Muscle of leg (tissue), 16 donors: ENCODE data around the gene COMMD4. TPM values are rescaled to one million over a fixed set of nuclear protein-coding genes. Genes with fewer than 3 reads are reported as not detected.
"Not testable (repeated sequence)": the region's sequence is repeated elsewhere in the genome, so short reads cannot be mapped to it uniquely, and the experiment has no call there.

ENCODE experiments used
- DNase-seq: peaks from one replicate; pipeline ENCODE4 v3.0.0; 2013
- H3K27ac ChIP-seq: one replicate; pipeline ENCODE4 v1.5.1; 2013; ENCODE audit warnings: mild to moderate bottlenecking, low read length, control low read depth
- H3K27me3 ChIP-seq: one replicate; pipeline ENCODE4 v1.6.1; 2013; ENCODE audit warnings: low read length; ENCODE audit not compliant: control insufficient read depth, insufficient read depth
- H3K36me3 ChIP-seq: one replicate; pipeline ENCODE4 v1.6.1; 2013; ENCODE audit warnings: low read length; ENCODE audit not compliant: control insufficient read depth, insufficient read depth
- H3K4me1 ChIP-seq: one replicate; pipeline ENCODE4 v1.6.1; 2013; ENCODE audit warnings: low read length; ENCODE audit not compliant: control insufficient read depth, insufficient read depth
- H3K4me3 ChIP-seq: one replicate; pipeline ENCODE4 v1.5.1; 2013; ENCODE audit warnings: low read length, control low read depth
- H3K9me3 ChIP-seq: replicated peaks from 2 replicates; pipeline ENCODE4 v1.6.1; 2013; ENCODE audit warnings: low read depth, low read length; ENCODE audit not compliant: control insufficient read depth
- WGBS: methylation state at CpG from one replicate; pipeline ENCODE4 v1.1.5; 2013; ENCODE audit warnings: missing lambda C conversion rate; ENCODE audit not compliant: insufficient coverage; 5-methylcytosine and 5-hydroxymethylcytosine counted together
- long read RNA-seq, 11 donors: transcript quantifications; one replicate each; lab custom pipeline, GENCODE V29; 2026
- polyA plus RNA-seq, 8 donors: library from polyadenylated mRNA; unstranded; fragments of 120-200 nt; gene quantifications; one replicate each; pipeline versions ENCODE4 v1.2.1 to v1.2.3, GENCODE V29; 2013; ENCODE audit warnings: inconsistent platforms in 1 of 8, low replicate concordance in 1 of 8; ENCODE audit not compliant: insufficient read length in 8 of 8, insufficient read depth in 1 of 8
- total RNA-seq: library from RNA; stranded (reverse); fragments of 120-200 nt; gene quantifications from one replicate; pipeline ENCODE4 v1.2.4, GENCODE V29; 2013

The COMMD4 gene
- total RNA-seq, result 45.7 TPM
- polyA plus RNA-seq, result 10 to 100 TPM; 43.4 to 57.4 (median 52.7) TPM
- long read RNA-seq, donor 1, full-length matches to known transcripts, result 5 of 5 reads
- long read RNA-seq, donor 1, partial matches to known transcripts, result 0 of 5 reads
- long read RNA-seq, donor 1, other reads (novel, unspliced or antisense), result 0 of 5 reads
- long read RNA-seq, donor 2, full-length matches to known transcripts, result 1 of 1 reads
- long read RNA-seq, donor 2, partial matches to known transcripts, result 0 of 1 reads
- long read RNA-seq, donor 2, other reads (novel, unspliced or antisense), result 0 of 1 reads
- long read RNA-seq, donor 3, full-length matches to known transcripts, result 16 of 23 reads
- long read RNA-seq, donor 3, partial matches to known transcripts, result 7 of 23 reads
- long read RNA-seq, donor 3, other reads (novel, unspliced or antisense), result 0 of 23 reads
- long read RNA-seq, donor 4, full-length matches to known transcripts, result 9 of 9 reads
- long read RNA-seq, donor 4, partial matches to known transcripts, result 0 of 9 reads
- long read RNA-seq, donor 4, other reads (novel, unspliced or antisense), result 0 of 9 reads
- long read RNA-seq, donor 5, full-length matches to known transcripts, result 27 of 44 reads
- long read RNA-seq, donor 5, partial matches to known transcripts, result 17 of 44 reads
- long read RNA-seq, donor 5, other reads (novel, unspliced or antisense), result 0 of 44 reads
- long read RNA-seq, donor 6, full-length matches to known transcripts, result 32 of 37 reads
- long read RNA-seq, donor 6, partial matches to known transcripts, result 5 of 37 reads
- long read RNA-seq, donor 6, other reads (novel, unspliced or antisense), result 0 of 37 reads
- long read RNA-seq, donor 7, full-length matches to known transcripts, result 20 of 20 reads
- long read RNA-seq, donor 7, partial matches to known transcripts, result 0 of 20 reads
- long read RNA-seq, donor 7, other reads (novel, unspliced or antisense), result 0 of 20 reads
- long read RNA-seq, donor 8, full-length matches to known transcripts, result 11 of 11 reads
- long read RNA-seq, donor 8, partial matches to known transcripts, result 0 of 11 reads
- long read RNA-seq, donor 8, other reads (novel, unspliced or antisense), result 0 of 11 reads
- long read RNA-seq, donor 9, full-length matches to known transcripts, result 12 of 17 reads
- long read RNA-seq, donor 9, partial matches to known transcripts, result 5 of 17 reads
- long read RNA-seq, donor 9, other reads (novel, unspliced or antisense), result 0 of 17 reads
- long read RNA-seq, donor 10, full-length matches to known transcripts, result 19 of 25 reads
- long read RNA-seq, donor 10, partial matches to known transcripts, result 6 of 25 reads
- long read RNA-seq, donor 10, other reads (novel, unspliced or antisense), result 0 of 25 reads
- long read RNA-seq, donor 11, full-length matches to known transcripts, result 12 of 12 reads
- long read RNA-seq, donor 11, partial matches to known transcripts, result 0 of 12 reads
- long read RNA-seq, donor 11, other reads (novel, unspliced or antisense), result 0 of 12 reads

- H3K4me1 ChIP-seq, result peaks cover 8% of the 10 kb centered on the region
- DNase-seq, result peak; percentile 98
- no peaks in the 10 kb centered on the region for H3K9me3 ChIP-seq
- H3K27ac ChIP-seq, result no peak within 1 kb of the TSS
- WGBS, result 0% methylated on average over 35 of the region's 42 CpGs
- no peaks in the 10 kb centered on the region for H3K27me3 ChIP-seq
- H3K36me3 ChIP-seq, result peaks cover 14% of the 10 kb centered on the region
- peak within 1 kb of the TSS; percentile 84 for H3K4me3 ChIP-seq
Observed at GRCh38 chr15:75335705-75336355, at the start of gene COMMD4. TSS of gene COMMD4 (plus strand) at chr15:75336063. CDS start at chr15:75336090, 27 bp downstream.

DNA sequence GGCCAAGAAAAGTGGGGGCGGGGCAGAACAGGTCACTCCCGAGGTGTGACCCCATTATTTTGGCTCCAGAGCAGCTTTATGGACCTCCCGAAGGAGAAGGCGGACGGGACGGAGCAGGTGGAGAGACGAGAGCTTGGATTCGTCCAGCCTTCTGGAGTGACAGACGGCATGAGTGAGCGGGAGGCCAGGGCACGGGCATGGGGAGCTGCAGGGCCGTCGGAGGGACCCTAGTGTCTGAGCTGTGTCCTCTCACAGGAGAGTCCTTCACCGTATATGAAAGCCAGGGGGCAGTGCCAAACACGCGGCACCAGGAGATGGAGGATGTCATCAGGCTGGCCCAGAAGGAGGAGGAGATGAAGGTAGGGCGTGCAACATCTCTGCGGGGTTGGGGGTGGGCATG is 42.2 kb upstream of the COMMD4 start:
- DNase-seq, result not testable (repeated sequence)
- no CpG with 5 or more reads among the region's 18 CpGs for WGBS

GRCh38 chr15:75298541-75299310 is 37.1 kb upstream of the COMMD4 start:
- H3K27me3 ChIP-seq, DNase-seq, H3K9me3 ChIP-seq, H3K4me3 ChIP-seq, H3K36me3 ChIP-seq, H3K4me1 ChIP-seq, H3K27ac ChIP-seq: not testable (repeated sequence)
- WGBS, result no CpG with 5 or more reads among the region's 13 CpGs

More for the DNA sequence above, 42.2 kb upstream of the COMMD4 start:
- H3K9me3 ChIP-seq, H3K4me1 ChIP-seq, H3K4me3 ChIP-seq, H3K27me3 ChIP-seq, H3K36me3 ChIP-seq, H3K27ac ChIP-seq: not testable (repeated sequence)

DNA sequence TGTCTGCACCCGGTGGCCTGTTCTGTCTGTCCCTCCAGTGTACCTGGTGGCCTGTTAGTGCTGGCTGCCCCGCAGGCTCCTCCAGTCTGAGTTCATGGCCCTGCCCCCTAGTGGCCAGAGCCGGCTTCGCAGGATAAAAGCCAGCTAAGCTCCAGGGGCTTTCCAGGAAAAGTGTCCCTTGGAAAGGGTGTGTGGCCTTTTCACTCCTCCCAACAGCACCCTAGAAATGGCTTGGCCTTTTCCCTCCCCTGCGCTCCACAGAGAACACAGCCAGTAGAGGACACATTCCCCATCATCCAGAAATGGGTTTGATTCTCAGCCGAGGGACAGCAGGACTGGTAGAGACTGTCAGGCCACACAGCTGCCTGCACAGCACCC is 36.6 kb upstream of the COMMD4 start:
- not testable (repeated sequence) for DNase-seq, H3K4me3 ChIP-seq, H3K9me3 ChIP-seq, H3K27me3 ChIP-seq, H3K27ac ChIP-seq, H3K4me1 ChIP-seq, H3K36me3 ChIP-seq
- 0% methylated on average over 1 of the region's 6 CpGs for WGBS

GRCh38 chr15:75300026-75300425 is 35.8 kb upstream of the COMMD4 start:
- not testable (repeated sequence) for H3K4me1 ChIP-seq, H3K27me3 ChIP-seq, H3K9me3 ChIP-seq, H3K36me3 ChIP-seq, DNase-seq, H3K27ac ChIP-seq, H3K4me3 ChIP-seq
- WGBS, result 58% methylated on average over 5 of the region's 6 CpGs

- Histone ChIP-seq H3K4me3 (no peak overlapping the region), H3K9me3 (no peaks in the 10 kb centered on the region), H3K36me3 (no peaks in the 10 kb centered on the region), H3K27me3 (peaks cover 5% of the 10 kb centered on the region), H3K27ac (no peak overlapping the region), H3K4me1 (no peaks in the 10 kb centered on the region)
- WGBS, result 86% methylated on average over 9 of the region's 9 CpGs
- no peak for DNase-seq
Observed at GRCh38 chr15:75302318-75302717, 33.5 kb upstream of the COMMD4 start.

- not testable (repeated sequence) for H3K27ac ChIP-seq, H3K4me3 ChIP-seq, H3K27me3 ChIP-seq, H3K4me1 ChIP-seq, H3K36me3 ChIP-seq, DNase-seq, H3K9me3 ChIP-seq
- 100% methylated on average over 1 of the region's 4 CpGs for WGBS
Observed at GRCh38 chr15:75302753-75303152, 33.1 kb upstream of the COMMD4 start.

- no peak for DNase-seq
- 20% methylated on average over 1 of the region's 3 CpGs for WGBS
- peaks cover 14% of the 10 kb centered on the region for H3K27me3 ChIP-seq
- H3K9me3 ChIP-seq, result no peaks in the 10 kb centered on the region
- H3K36me3 ChIP-seq, result no peaks in the 10 kb centered on the region
- no peaks in the 10 kb centered on the region for H3K4me1 ChIP-seq
- no peak overlapping the region for H3K27ac ChIP-seq
- H3K4me3 ChIP-seq, result no peak overlapping the region
Observed at GRCh38 chr15:75306188-75306587, 29.7 kb upstream of the COMMD4 start.
